ENCODE results near the gene TMEM150A.
A peak's percentile ranks its signal among the peaks of the same experiment; 100 is the strongest.

The TMEM150A gene

GRCh38 chr2:85602476-85603234 lies at the start of gene TMEM150A:
Gene TMEM150A (minus strand): TSS chr2:85602698. CDS start chr2:85601948, 750 bp downstream.
- peak; percentile 30 for TF ChIP-seq CTCF (IDR thresholded peaks at IDR 0.05; ENCODE audit: control extremely low read depth, extremely low read depth, low read depth, missing control alignments)
- peak; percentile 93 for DNase-seq (ENCODE audit: extremely low spot score)
- CTCF ChIA-PET, result interaction anchor here (0.7 to 2.2 kb wide), 7 partner anchors 9 to 50 kb away, joined by 3 to 7 read pairs (median 3); partner anchors contain the start of genes C2orf68 and GGCX
- POLR2A ChIA-PET, result interaction anchor here (0.6 to 1.7 kb wide), 4 partner anchors 7 to 63 kb away, joined by 3 to 5 read pairs (median 4); partner anchors contain the start of genes MAT2A and RNF181

- DNase-seq (ENCODE audit: extremely low spot score), result no peak
- ChIA-PET CTCF (interaction anchor here (0.8 to 11.3 kb wide), 6 partner anchors 12 to 162 kb away, joined by 3 to 135 read pairs (median 4); no protein-coding TSS in a partner anchor), POLR2A (no interaction called here)
- no peak for TF ChIP-seq CTCF (IDR thresholded peaks at IDR 0.05; ENCODE audit: control extremely low read depth, extremely low read depth, low read depth, missing control alignments)
Measured at GRCh38 chr2:85652056-85652455, 49.6 kb upstream of the TMEM150A start.

GRCh38 chr2:85651097-85651496 lies 48.6 kb upstream of the TMEM150A start:
- POLR2A ChIA-PET, result no interaction called here
- no peak for TF ChIP-seq CTCF (IDR thresholded peaks at IDR 0.05; ENCODE audit: control extremely low read depth, extremely low read depth, low read depth, missing control alignments)
- CTCF ChIA-PET, result interaction anchor here (0.7 to 11.3 kb wide), 3 partner anchors 10 to 16 kb away, joined by 3 to 135 read pairs (median 4); no protein-coding TSS in a partner anchor

GRCh38 chr2:85650456-85650855 lies 48.0 kb upstream of the TMEM150A start:
- POLR2A ChIA-PET, result no interaction called here
- CTCF ChIA-PET, result interaction anchor here (2.3 to 11.3 kb wide), 3 partner anchors 15 to 78 kb away, joined by 5 to 135 read pairs (median 15); no protein-coding TSS in a partner anchor
- no peak for TF ChIP-seq CTCF (IDR thresholded peaks at IDR 0.05; ENCODE audit: control extremely low read depth, extremely low read depth, low read depth, missing control alignments)
- DNase-seq (ENCODE audit: extremely low spot score), result no peak

More at GRCh38 chr2:85651097-85651496, 48.6 kb upstream of the TMEM150A start:
- DNase-seq (ENCODE audit: extremely low spot score), result no peak

- ChIA-PET CTCF (interaction anchor here (0.9 to 11.3 kb wide), 12 partner anchors 7 to 195 kb away, joined by 3 to 135 read pairs (median 4); no protein-coding TSS in a partner anchor), POLR2A (no interaction called here)
- no peak for TF ChIP-seq CTCF (IDR thresholded peaks at IDR 0.05; ENCODE audit: control extremely low read depth, extremely low read depth, low read depth, missing control alignments)
- DNase-seq (ENCODE audit: extremely low spot score), result no peak
Measured at GRCh38 chr2:85649201-85650190, 47.0 kb upstream of the TMEM150A start.

- ChIA-PET CTCF (interaction anchor here (0.9 to 11.3 kb wide), 14 partner anchors 8 to 196 kb away, joined by 3 to 135 read pairs (median 4); no protein-coding TSS in a partner anchor), POLR2A (no interaction called here)
- peak; percentile 46 for TF ChIP-seq CTCF (IDR thresholded peaks at IDR 0.05; ENCODE audit: control extremely low read depth, extremely low read depth, low read depth, missing control alignments)
- no peak for DNase-seq (ENCODE audit: extremely low spot score)
Measured at GRCh38 chr2:85648619-85649018, 46.1 kb upstream of the TMEM150A start.
